Mucosa of rectum (tissue), 2 donors: ENCODE data around the gene DACT1.

Experiments used
- H3K27ac ChIP-seq, 2 donors: one replicate each; pipeline ENCODE4 v1.7.0; 2013; ENCODE audit warnings: inconsistent platforms in 2 of 2, low read depth in 2 of 2, low read length in 2 of 2
- H3K27me3 ChIP-seq, 2 donors: one replicate each; pipeline ENCODE4 v1.7.0; 2013; ENCODE audit warnings: low read length in 2 of 2; ENCODE audit not compliant: control insufficient read depth in 2 of 2, insufficient read depth in 2 of 2
- H3K36me3 ChIP-seq, 2 donors: one replicate each; pipeline ENCODE4 v1.7.0; 2013; ENCODE audit warnings: low read length in 2 of 2; ENCODE audit not compliant: control insufficient read depth in 2 of 2, insufficient read depth in 2 of 2
- H3K4me1 ChIP-seq, 2 donors: one replicate each; pipeline ENCODE4 v1.7.0; 2013; ENCODE audit warnings: low read length in 2 of 2, mild to moderate bottlenecking in 1 of 2; ENCODE audit not compliant: control insufficient read depth in 2 of 2, insufficient read depth in 2 of 2
- H3K4me3 ChIP-seq, 2 donors: one replicate each; pipeline ENCODE4 v1.7.0; 2013; ENCODE audit warnings: low read length in 2 of 2
- H3K9ac ChIP-seq, 2 donors: one replicate each; pipeline ENCODE4 v1.7.0; 2013; ENCODE audit warnings: low read length in 2 of 2, low read depth in 1 of 2, mild to moderate bottlenecking in 1 of 2
- H3K9me3 ChIP-seq, 2 donors: one replicate each; pipeline ENCODE4 v1.7.0; 2013; ENCODE audit warnings: low read length in 2 of 2; ENCODE audit not compliant: control insufficient read depth in 2 of 2
- donor health status: healthy.
- donor health status: Normal muscosa, but diverticular disease.

Gene DACT1

DNA sequence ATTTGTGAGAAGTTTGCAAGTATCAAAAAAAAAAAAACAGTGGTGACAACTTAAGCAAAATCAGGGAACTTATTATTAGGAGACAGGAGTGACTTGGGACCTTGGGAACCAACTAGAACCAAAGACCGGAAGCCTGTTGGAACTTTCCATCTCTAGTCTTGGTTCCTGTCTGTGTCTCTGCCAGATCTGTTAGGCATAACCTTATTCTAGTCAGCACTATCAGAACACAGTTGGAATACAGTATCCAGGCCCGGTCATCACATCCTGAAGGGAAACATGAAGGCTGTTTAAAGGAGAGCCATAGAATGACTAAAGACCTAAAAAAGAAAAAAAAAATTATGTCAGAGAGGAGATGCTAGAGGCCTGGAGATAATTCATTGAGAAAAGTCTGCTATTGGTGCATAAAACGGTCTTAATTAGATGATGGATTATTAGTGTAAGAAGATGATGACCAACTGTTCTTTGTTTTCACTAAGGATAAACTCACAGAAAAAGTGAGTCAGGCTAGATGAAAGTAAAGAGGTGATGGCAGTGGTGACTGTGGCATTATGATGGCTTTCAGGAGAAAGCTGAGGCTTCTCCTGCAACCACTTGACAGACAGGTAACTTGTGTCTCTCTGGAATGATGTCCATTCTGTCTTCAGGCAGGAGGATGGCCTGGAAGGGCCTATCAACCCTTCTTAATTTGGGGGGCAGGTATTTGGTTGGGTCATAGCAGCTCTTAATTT, 28.2 kb downstream of the DACT1 start:
- Histone ChIP-seq H3K36me3 (no peaks in the 10 kb centered on the region), H3K9ac (no peak overlapping the region), H3K4me1 (peaks cover 4 to 6% of the 10 kb centered on the region in 2 donors), H3K27me3 (no peaks in the 10 kb centered on the region), H3K27ac (no peak overlapping the region), H3K9me3 (no peaks in the 10 kb centered on the region), H3K4me3 (no peak overlapping the region)

DNA sequence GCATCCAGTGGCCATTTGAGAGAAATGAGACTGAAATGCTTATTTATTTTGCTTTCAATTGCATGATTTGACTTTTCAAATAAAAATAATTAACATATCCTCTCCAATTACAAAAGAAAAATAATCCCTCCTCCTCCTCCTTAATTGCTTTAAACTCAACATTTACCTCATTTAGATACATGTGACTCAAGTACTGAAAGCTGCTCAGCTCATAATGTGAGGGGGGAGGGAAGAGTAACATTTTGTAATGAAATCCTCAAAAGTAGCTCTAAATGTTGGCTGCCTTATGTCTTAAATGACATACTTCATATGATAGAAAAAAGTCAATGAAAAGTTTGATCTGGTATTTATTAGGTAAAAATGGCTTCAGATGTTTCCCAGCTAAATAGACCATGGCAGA, 29.0 kb downstream of the DACT1 start:
- no peaks in the 10 kb centered on the region for H3K27me3 ChIP-seq
- no peak overlapping the region for H3K27ac ChIP-seq
- no peak overlapping the region for H3K9ac ChIP-seq
- H3K9me3 ChIP-seq: no peaks in the 10 kb centered on the region
- H3K4me3 ChIP-seq: no peak overlapping the region
- peaks cover 3 to 6% of the 10 kb centered on the region in 2 donors for H3K4me1 ChIP-seq
- H3K36me3 ChIP-seq: no peaks in the 10 kb centered on the region

DNA sequence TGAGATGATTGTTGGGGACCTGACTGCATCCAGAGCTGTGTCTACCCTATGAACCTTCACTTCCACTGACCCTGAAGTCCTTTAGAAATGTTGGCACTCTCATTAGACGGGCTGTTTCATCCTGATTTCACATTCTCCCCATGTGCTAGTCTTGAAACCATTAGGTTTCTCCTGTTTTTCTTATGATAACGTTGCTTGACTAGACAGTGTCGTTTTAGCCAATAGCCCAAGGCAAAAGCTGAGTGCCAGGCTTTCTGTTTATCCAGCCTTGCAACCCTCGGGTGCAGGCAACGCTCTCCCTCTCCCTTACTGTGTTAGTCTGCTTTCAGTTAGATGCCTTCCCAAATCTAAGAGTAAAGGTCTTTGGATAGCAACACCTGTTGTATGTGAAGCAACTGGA, 30.1 kb downstream of the DACT1 start:
- no peak overlapping the region for H3K4me3 ChIP-seq
- no peaks in the 10 kb centered on the region for H3K9me3 ChIP-seq
- peaks cover 0 to 6% of the 10 kb centered on the region in 2 donors for H3K4me1 ChIP-seq
- no peak overlapping the region for H3K9ac ChIP-seq
- H3K36me3 ChIP-seq: no peaks in the 10 kb centered on the region
- H3K27me3 ChIP-seq: no peaks in the 10 kb centered on the region
- H3K27ac ChIP-seq: no peak overlapping the region

DNA sequence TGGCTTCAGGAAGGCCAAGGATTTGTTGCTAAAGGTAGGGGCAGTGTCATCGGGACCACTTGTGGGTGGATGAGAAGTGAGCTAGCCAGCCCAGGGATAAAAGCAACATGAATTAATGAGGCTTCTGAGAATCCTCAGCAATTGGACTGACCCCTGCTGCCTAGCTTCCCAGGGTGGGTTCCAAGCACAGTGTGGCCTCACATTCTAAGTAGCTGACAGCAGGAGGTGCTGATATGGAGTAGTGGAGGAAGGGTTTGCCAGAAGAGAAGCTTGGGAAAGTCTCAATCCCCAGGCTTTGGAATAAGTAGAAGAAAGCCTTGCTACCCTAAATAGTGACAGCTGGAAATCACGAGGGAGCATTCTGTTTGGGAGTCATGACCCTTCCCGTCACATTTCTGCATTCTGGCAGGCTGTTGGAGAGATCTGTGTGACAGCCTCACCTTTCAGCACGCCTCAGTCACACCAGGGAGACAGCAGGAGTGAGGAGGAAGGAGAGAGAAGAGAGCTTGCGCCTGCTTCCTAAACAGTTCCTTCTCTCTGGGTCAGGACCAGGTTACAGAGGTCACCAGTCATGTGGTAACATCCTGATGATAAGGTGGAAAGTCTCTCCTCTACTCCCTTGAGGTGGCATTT, 31.2 kb downstream of the DACT1 start:
- no peaks in the 10 kb centered on the region for H3K9me3 ChIP-seq
- no peaks in the 10 kb centered on the region for H3K36me3 ChIP-seq
- H3K9ac ChIP-seq: no peak overlapping the region
- H3K27ac ChIP-seq: no peak overlapping the region
- peaks cover 0 to 2% of the 10 kb centered on the region in 2 donors for H3K4me1 ChIP-seq
- no peak overlapping the region for H3K4me3 ChIP-seq
- H3K27me3 ChIP-seq: no peaks in the 10 kb centered on the region

DNA sequence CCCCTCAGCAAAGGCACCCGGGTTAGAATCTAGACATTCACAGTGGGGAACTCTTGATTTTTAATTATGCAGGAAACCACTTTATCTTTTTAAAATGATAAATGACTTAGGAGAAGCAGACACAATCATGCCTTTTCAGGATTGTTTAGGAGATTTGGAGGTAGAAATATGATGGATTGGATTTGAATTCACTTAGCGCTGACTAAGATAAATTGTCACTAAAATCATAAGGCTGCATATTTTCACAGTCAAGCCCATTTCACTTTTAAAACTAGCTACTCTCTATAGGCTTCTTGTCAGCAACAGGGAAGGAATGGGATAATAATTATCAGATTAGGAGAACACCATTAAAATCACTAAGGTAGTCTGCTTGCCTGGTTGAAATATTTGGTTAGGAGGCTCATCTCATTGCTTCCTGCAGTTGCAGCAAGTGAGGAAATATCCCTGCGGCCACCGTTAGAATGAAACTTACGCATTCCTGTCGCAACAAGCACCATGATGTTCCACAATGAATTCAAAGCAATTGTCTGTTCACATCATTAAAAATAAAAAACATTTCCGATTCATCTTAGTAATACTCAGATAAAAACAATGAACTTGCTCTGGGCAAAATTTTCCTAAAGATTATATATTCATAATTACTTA, 31.9 kb downstream of the DACT1 start:
- H3K9ac ChIP-seq: no peak overlapping the region
- no peaks in the 10 kb centered on the region for H3K9me3 ChIP-seq
- no peak overlapping the region for H3K4me3 ChIP-seq
- no peaks in the 10 kb centered on the region for H3K36me3 ChIP-seq
- H3K27me3 ChIP-seq: no peaks in the 10 kb centered on the region
- no peaks in the 10 kb centered on the region for H3K4me1 ChIP-seq
- H3K27ac ChIP-seq: no peak overlapping the region

DNA sequence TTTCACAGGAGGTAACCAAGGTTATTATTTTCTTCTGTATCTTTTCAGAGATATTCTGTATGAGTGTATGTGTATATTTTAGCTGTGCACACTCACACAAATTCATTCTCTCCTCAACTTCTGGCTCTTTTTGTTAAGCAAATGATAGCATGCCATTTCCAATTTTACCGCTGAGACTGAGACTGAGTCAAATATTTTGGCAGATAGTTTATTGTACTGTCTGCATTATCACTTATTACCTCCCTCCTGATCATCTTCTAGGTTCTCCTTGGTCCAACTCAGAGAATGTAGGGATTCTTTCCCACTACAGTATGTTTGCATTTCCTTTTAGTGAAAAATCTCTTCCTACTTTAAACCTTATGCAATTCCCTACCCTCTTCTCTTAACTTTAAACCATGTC, 33.3 kb downstream of the DACT1 start:
- H3K27me3 ChIP-seq: no peaks in the 10 kb centered on the region
- H3K9me3 ChIP-seq: no peaks in the 10 kb centered on the region
- no peak overlapping the region for H3K27ac ChIP-seq
- no peaks in the 10 kb centered on the region for H3K4me1 ChIP-seq
- H3K36me3 ChIP-seq: no peaks in the 10 kb centered on the region
- H3K9ac ChIP-seq: no peak overlapping the region
- H3K4me3 ChIP-seq: no peak overlapping the region

DNA sequence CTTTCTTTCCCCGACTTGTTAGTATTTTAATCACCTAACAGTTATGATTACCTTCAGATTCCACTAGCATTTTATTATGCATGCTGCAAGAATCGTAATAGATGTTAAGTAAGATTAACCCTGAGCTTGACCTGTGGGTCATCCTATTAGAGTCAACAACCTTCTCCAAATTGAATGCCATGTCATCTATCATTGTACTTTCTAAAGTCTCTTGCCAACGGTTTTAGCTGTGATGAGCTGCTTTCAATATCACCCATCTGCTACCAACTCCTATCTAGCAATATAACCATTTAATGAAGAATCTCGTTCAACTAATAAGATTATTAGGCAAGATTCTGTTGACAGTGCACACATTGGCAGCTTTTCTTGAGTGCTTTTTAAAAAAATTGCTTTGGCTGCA, 33.7 kb downstream of the DACT1 start:
- Histone ChIP-seq H3K9me3 (no peaks in the 10 kb centered on the region), H3K27me3 (no peaks in the 10 kb centered on the region), H3K9ac (no peak overlapping the region), H3K4me3 (no peak overlapping the region), H3K4me1 (no peaks in the 10 kb centered on the region), H3K36me3 (no peaks in the 10 kb centered on the region), H3K27ac (no peak overlapping the region)

DNA sequence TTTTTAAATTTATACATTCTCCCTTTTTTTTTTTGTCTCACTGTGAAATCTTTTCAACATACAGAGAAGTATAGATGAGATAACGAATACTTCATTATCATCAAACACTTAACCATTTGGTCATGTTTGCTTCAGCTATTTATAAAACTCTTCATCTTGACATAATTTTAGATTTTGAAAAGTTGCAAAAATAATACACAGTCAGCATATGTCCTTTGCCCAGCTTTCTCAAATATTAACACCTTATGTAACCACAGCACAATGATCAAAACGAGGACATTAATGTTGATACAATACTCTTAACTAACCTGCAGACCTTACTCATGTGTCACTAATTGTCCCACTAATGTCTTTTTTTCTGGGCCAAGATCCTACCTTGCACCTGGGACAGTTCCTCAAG, 36.0 kb downstream of the DACT1 start:
- Histone ChIP-seq H3K27me3 (no peaks in the 10 kb centered on the region), H3K9ac (no peak overlapping the region), H3K9me3 (no peaks in the 10 kb centered on the region), H3K27ac (no peak overlapping the region), H3K4me3 (no peak overlapping the region), H3K36me3 (no peaks in the 10 kb centered on the region), H3K4me1 (peaks cover 6 to 10% of the 10 kb centered on the region in 2 donors)

DNA sequence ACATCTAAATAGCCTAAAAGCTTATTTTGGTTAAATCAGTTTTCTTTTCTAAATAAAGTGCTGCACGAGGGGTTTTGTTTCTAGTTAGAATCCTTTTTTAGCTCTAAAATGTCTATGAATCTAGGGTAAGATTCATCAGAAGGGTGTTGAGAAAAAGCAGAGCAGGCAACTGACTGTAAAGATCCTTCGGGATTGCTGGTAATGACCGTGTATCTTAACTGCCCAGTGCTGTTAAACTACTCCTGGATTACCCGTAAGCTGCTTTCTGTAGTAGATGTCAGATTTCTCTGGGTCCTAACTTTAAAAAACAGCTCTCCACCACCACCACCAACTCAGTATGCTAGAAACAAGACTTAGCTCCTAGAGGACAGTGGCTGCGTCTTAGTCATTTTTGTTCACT, 39.2 kb downstream of the DACT1 start:
- Histone ChIP-seq H3K4me3 (no peak overlapping the region), H3K9me3 (no peaks in the 10 kb centered on the region), H3K27me3 (no peaks in the 10 kb centered on the region), H3K27ac (no peak overlapping the region), H3K36me3 (no peaks in the 10 kb centered on the region), H3K9ac (no peak overlapping the region), H3K4me1 (peaks cover 6 to 10% of the 10 kb centered on the region in 2 donors)

DNA sequence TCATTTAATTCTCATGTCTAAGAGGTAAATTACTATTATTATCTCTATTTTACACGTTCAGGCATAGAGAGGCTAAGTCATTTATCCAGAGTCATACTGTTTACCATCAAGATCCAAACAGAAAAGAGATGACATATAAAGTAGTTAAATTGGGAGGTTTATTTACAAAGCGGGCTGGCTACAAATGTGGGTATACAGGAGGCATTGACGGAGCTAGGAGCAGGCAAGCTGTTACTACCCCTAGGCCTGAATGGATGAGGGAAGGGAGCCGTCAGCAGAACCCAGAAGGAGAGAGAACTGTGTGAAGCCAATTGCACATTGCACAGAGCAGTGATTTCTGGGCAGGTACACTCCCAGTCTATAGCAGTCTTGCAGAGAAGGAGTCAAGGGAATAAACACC, 39.8 kb downstream of the DACT1 start:
- H3K4me1 ChIP-seq: peaks cover 6 to 10% of the 10 kb centered on the region in 2 donors
- H3K36me3 ChIP-seq: no peaks in the 10 kb centered on the region
- H3K9me3 ChIP-seq: no peaks in the 10 kb centered on the region
- H3K27me3 ChIP-seq: no peaks in the 10 kb centered on the region
- H3K9ac ChIP-seq: no peak overlapping the region
- no peak overlapping the region for H3K27ac ChIP-seq
- H3K4me3 ChIP-seq: no peak overlapping the region
